Neuron (in vitro differentiated cells): Measurements from ENCODE around the gene KRTAP12-3.
"Not testable (repeated sequence)": the region's sequence is repeated elsewhere in the genome, so short reads cannot be mapped to it uniquely, and the experiment has no call there.

Experiments used
- H2AFZ ChIP-seq: one replicate; pipeline ENCODE4 v1.6.1; 2013; ENCODE audit warnings: low read depth, mild to moderate bottlenecking, inconsistent platforms, low read length, moderate library complexity
- H3K27me3 ChIP-seq: one replicate; pipeline ENCODE4 v1.6.1; 2013; ENCODE audit warnings: low read length; ENCODE audit not compliant: insufficient read depth
- H3K36me3 ChIP-seq: one replicate; pipeline ENCODE4 v1.6.1; 2013; ENCODE audit warnings: low read length; ENCODE audit not compliant: insufficient read depth
- H3K4me1 ChIP-seq: one replicate; pipeline ENCODE4 v1.6.1; 2013; ENCODE audit warnings: low read length; ENCODE audit not compliant: insufficient read depth
- H3K4me3 ChIP-seq: 2 replicates; pipeline ENCODE4 v1.5.1; 2013; ENCODE audit warnings: mild to moderate bottlenecking, low read length, moderate library complexity
- H3K9me3 ChIP-seq: one replicate; pipeline ENCODE4 v1.6.1; 2013; ENCODE audit warnings: low read length

KRTAP12-3 gene

GRCh38 chr21:44649521-44650100 lies 8.1 kb upstream of the KRTAP12-3 start:
- H3K9me3 ChIP-seq = no peaks in the 10 kb centered on the region
- no peaks in the 10 kb centered on the region for H3K36me3 ChIP-seq
- no peak overlapping the region for H2AFZ ChIP-seq
- peaks cover 13% of the 10 kb centered on the region for H3K27me3 ChIP-seq
- no peaks in the 10 kb centered on the region for H3K4me1 ChIP-seq
- H3K4me3 ChIP-seq = no peak overlapping the region

DNA sequence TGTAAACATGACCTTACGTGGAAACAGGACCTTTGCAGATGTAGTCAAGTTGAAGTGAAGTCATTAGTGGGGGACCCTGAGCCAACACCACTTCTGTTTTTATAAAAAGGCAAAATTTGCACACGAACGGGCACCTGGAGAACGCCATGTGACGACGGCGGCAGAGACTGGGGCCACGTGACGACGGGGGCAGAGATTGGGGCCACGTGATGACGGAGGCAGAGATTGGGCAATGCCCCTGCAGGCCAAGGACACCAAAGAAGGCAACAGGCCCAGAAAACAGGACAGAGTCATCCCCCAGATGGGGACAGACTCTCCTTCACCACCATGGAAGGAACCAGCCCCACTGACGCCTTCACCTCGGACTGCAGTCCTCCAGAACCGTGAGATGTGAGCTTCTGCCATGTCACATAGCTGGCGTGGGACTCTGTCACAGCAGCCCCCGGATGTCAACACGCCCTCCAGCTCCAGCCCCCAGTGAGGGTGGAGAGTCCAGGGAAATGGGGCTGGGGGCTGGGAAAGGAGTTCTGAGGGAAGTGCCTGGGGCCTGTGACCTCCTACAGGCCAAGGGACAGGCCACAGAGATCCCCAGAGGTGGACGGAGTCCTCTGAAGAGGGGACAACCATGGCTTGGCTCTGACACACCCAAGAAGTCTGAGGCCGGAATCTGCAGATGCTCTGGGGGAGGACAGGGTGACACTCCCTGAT lies 7.3 kb upstream of the KRTAP12-3 start:
- Histone ChIP-seq H3K9me3 (no peaks in the 10 kb centered on the region), H3K4me3 (no peak overlapping the region), H2AFZ (no peak overlapping the region), H3K36me3 (no peaks in the 10 kb centered on the region), H3K4me1 (no peaks in the 10 kb centered on the region), H3K27me3 (peaks cover 13% of the 10 kb centered on the region)

GRCh38 chr21:44650973-44651675 lies 6.6 kb upstream of the KRTAP12-3 start:
- Histone ChIP-seq H3K36me3 (no peaks in the 10 kb centered on the region), H3K4me1 (no peaks in the 10 kb centered on the region), H2AFZ (no peak overlapping the region), H3K27me3 (peaks cover 13% of the 10 kb centered on the region), H3K4me3 (no peak overlapping the region), H3K9me3 (no peaks in the 10 kb centered on the region)

DNA sequence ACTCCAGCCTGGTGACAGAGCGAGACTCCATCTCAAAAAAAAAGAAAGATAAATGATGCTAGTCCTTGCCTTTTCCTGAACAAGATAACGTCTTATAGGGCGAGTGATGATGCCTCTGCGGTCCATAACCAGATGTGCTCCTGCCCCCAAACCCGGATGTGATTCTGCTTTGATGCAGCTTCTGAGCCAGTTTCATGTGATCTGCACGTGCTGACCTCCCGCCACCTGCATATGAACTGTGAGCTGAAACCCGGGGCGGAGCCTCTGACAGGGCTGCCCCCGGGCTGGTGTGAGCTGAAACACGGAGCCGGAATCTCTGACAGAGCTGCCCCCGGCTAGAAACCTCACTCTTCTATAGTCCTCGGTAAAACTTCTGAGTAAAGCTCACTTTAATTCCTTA lies 4.6 kb upstream of the KRTAP12-3 start:
- H3K36me3 ChIP-seq = no peaks in the 10 kb centered on the region
- no peaks in the 10 kb centered on the region for H3K9me3 ChIP-seq
- H2AFZ ChIP-seq = no peak overlapping the region
- H3K4me3 ChIP-seq = no peak overlapping the region
- H3K27me3 ChIP-seq = no peaks in the 10 kb centered on the region
- H3K4me1 ChIP-seq = no peaks in the 10 kb centered on the region

DNA sequence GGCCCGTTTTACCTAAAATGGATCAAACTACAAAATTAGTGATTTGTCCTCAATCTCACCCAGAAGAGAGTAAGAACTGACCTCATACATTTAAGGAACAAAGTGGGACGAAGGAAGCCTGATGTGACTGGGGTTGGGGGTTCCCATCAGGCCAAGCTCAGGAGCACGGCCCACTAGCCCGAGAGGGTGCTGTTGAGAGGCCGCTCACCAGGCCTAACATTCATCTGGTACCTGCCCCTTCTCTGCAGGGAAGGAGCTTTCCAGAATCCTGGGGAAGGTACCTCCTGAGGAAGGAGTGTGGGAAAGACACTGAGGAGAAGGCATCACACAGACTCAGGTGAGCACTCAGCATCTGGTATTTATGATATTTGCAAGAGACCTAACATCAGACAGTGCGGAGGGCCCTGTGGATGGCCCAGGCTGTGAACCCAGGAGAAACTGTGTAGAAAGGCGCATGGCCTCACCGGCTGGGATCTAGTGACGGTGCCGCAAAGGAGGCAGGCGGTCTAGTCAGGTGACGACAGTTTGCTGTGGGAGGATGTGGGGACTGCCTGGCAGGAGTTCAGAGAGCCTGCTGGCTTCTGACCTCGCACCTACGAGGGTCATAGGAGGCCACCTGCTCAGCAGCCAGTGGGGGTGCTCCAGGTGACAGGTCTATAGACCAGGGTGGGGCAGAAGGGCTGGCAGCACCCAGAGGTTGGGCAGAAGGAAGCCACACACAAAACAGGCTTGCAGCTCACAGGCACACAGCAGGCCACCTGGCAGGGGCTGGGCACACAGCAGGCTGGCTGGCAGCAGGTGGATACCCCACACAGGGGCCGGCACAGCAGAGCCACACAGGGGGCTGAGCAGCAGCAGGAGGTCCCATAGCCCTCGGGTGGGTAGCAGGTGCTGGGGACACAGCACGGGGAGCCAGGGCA lies 3.8 kb upstream of the KRTAP12-3 start:
- no peaks in the 10 kb centered on the region for H3K9me3 ChIP-seq
- H2AFZ ChIP-seq = no peak overlapping the region
- H3K36me3 ChIP-seq = no peaks in the 10 kb centered on the region
- no peak overlapping the region for H3K4me3 ChIP-seq
- H3K4me1 ChIP-seq = no peaks in the 10 kb centered on the region
- no peaks in the 10 kb centered on the region for H3K27me3 ChIP-seq

DNA sequence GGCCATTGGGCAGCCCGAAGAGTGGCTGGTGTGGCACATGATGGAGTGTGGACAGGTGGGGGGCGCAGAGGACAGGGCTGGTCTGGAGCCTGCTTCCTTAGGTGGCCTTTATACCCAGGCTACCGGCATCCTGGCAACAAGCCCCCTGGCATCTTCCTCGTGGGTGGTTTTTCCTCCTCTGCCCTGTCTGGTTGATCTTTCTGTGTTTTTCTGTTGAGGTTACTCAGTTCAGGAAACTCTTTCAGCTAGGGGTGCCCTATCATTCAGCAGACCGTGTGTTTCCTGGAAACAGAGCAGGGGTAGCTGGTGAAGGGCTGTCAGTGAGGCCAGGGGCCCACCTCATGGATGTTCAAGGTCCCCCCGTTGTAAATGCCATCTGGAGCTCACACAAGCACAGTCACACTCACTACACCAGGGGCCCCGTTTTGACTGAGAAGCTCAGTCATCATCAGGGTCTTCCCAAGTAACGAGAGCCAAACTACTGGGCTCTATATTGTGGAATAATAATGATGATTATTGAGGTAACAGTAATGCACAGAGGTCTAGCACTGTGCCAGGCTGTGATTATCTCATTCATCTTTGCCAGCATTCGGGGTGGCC lies 3.1 kb upstream of the KRTAP12-3 start, which contains the start of gene KRTAP12-4:
Gene KRTAP12-4, minus strand, starts transcription at position 84 of the 600 bp plus-strand sequence. Its CDS starts 45 bp downstream, at position 39.
- no peaks in the 10 kb centered on the region for H3K27me3 ChIP-seq
- no peak within 1 kb of the TSS for H2AFZ ChIP-seq
- H3K36me3 ChIP-seq = no peaks in the 10 kb centered on the region
- H3K9me3 ChIP-seq = no peaks in the 10 kb centered on the region
- no peaks in the 10 kb centered on the region for H3K4me1 ChIP-seq
- no peak within 1 kb of the TSS for H3K4me3 ChIP-seq

DNA sequence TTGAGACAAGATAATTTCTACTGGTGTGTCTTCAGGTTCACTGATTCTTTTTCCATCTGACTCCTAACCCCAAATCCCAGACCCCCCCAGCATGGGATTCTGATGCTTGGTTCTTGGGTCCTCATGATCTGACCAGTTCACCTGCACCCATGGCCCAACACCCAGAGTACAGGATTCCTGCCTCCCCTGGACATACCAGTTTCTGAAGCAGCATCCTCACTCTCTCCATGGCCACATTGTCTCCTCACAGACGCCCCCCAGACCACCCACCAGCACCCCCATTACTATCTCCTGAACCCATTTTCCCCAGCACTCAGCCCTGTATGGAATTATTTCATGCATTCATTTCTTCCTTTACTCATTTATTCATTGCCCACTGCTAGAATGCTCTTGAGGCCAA lies 864 bp upstream of the KRTAP12-3 start:
- Histone ChIP-seq H2AFZ (no peak overlapping the region), H3K27me3 (no peaks in the 10 kb centered on the region), H3K4me1 (no peaks in the 10 kb centered on the region), H3K4me3 (no peak overlapping the region), H3K9me3 (no peaks in the 10 kb centered on the region), H3K36me3 (no peaks in the 10 kb centered on the region)

DNA sequence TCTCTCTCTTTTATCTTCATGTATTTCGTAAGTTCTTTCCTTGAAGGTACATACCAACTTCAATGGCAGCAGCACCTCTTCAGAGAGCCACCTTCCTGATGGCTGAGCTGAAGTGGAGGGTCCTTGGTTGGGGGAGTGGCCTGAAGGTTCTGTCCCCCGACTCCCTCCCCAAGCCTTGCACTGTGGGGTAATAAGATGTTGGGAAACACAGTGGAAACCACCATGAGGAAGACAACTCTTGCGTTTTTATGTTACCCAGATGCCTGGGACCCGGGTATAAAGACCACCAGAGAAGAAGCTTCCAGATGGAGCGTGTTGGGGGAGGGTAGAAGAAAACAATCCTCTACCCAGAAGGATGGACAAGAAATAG lies 794 bp downstream of the KRTAP12-3 start:
- Histone ChIP-seq H3K4me1 (no peaks in the 10 kb centered on the region), H3K27me3 (no peaks in the 10 kb centered on the region), H3K36me3 (no peaks in the 10 kb centered on the region), H2AFZ (no peak overlapping the region), H3K4me3 (no peak overlapping the region), H3K9me3 (no peaks in the 10 kb centered on the region)

DNA sequence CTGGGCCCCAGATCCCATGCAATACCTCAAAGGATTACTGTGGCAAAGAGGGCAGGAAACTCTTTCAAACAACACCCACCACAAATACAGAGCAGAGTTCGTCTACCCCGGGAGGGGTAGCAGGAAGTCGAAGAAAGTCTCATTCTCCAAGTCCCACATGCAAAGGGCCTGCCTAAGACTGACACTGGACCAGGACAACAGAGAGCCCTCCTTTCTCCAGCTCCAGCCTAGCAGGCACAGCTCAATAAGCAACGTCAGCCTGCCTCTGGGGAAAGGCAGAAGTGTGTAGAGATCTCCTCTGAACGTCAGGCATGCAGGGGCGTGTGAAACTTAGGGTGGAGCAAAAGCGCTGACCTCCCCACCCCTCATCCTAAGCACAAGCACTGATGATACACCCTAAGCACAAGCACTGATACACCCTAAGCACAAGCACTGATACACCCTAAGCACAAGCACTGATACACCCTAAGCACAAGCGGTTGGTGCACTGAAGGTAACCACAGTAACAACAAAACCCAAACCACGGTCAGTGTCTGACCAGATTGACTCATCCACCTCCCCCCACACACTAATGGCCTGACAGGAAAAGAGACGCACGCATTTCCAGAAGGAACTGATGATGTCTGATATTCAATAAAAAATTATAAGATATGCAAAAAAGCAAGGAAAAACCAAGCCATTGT lies 1.3 kb downstream of the KRTAP12-3 start:
- H3K36me3 ChIP-seq = no peaks in the 10 kb centered on the region
- H2AFZ ChIP-seq = no peak overlapping the region
- H3K4me1 ChIP-seq = no peaks in the 10 kb centered on the region
- no peaks in the 10 kb centered on the region for H3K27me3 ChIP-seq
- H3K4me3 ChIP-seq = no peak overlapping the region
- H3K9me3 ChIP-seq = no peaks in the 10 kb centered on the region

DNA sequence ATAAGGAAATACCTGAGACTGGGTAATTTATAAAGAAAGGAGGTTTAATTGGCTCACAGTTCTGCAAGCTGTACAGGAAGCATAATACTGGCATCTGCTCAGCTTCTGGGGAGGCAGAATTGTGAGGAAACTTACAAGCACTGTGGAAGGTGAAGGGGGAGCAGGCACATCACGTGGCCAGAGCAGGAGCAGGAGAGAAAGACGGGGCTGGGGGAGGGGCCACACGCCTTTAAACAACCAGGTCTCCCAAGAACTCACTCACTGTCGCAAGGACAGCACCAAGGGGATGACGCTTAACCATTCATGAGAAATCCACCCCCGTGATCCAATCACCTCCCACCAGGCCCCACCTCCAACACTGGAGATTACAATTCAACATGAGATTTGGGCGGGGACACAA lies 3.8 kb downstream of the KRTAP12-3 start:
- not testable (repeated sequence) for H3K4me3 ChIP-seq, H3K36me3 ChIP-seq, H3K27me3 ChIP-seq, H2AFZ ChIP-seq, H3K9me3 ChIP-seq, H3K4me1 ChIP-seq

- no peaks in the 10 kb centered on the region for H3K36me3 ChIP-seq
- no peaks in the 10 kb centered on the region for H3K4me1 ChIP-seq
- H3K27me3 ChIP-seq = no peaks in the 10 kb centered on the region
- no peak overlapping the region for H2AFZ ChIP-seq
- H3K9me3 ChIP-seq = peaks cover 2% of the 10 kb centered on the region
- no peak overlapping the region for H3K4me3 ChIP-seq
Observed at GRCh38 chr21:44664691-44665090, 7.0 kb downstream of the KRTAP12-3 start.
